HepG2 (cell line): ENCODE data around the gene TFAP2E. TPM values are rescaled to one million over a fixed set of nuclear protein-coding genes. Genes with fewer than 3 reads are reported as not detected.
A peak's percentile ranks its signal among the peaks of the same experiment; 100 is the strongest.

ENCODE experiments used
- ARNT2 ChIP-seq: sonication (generic); formaldehyde crosslinking; IDR thresholded peaks from 2 replicates; pipeline ENCODE4 v1.8.0; 2022; ENCODE audit warnings: mild to moderate bottlenecking, low read depth, missing genetic modification reagents, moderate library complexity
- CAMTA2 ChIP-seq: sonication (generic); formaldehyde crosslinking; IDR thresholded peaks from 2 replicates; pipeline ENCODE4 v1.4.0; 2020; ENCODE audit warnings: mild to moderate bottlenecking, missing genetic modification reagents, borderline replicate concordance
- CHCHD3 ChIP-seq: sonication (generic); formaldehyde crosslinking; IDR thresholded peaks from 2 replicates; pipeline ENCODE4 v1.8.0; 2022; ENCODE audit warnings: mild to moderate bottlenecking, missing genetic modification reagents, moderate library complexity
- ERF ChIP-seq: IDR thresholded peaks from 2 replicates; pipeline ENCODE4 v1.6.1; 2018; ENCODE audit warnings: missing biosample characterization, missing genetic modification reagents
- FOXK2 ChIP-seq: fragments of 450-650 bp; IDR thresholded peaks from 2 replicates; pipeline ENCODE4 v1.6.1; 2016
- FOXM1 ChIP-seq: sonication (generic); formaldehyde crosslinking; IDR thresholded peaks from 2 replicates; pipeline ENCODE4 v1.5.0; 2020; ENCODE audit warnings: missing genetic modification reagents
- HNRNPLL ChIP-seq: fragments of 200-400 bp; formaldehyde crosslinking; IDR thresholded peaks from 2 replicates; pipeline ENCODE4 v1.6.1; 2017; ENCODE audit warnings: mild to moderate bottlenecking, low read depth, low read length; ENCODE audit not compliant: poor library complexity, severe bottlenecking
- KAT8 ChIP-seq: IDR thresholded peaks from 2 replicates; pipeline ENCODE4 v1.6.1; 2016; ENCODE audit warnings: missing genetic modification reagents, missing compliant biosample characterization
- MAFG ChIP-seq: sonication (generic); formaldehyde crosslinking; IDR thresholded peaks from 2 replicates; pipeline ENCODE4 v1.5.1; 2020; ENCODE audit warnings: mild to moderate bottlenecking, missing genetic modification reagents
- MBD4 ChIP-seq: IDR thresholded peaks from 2 replicates; pipeline ENCODE4 v1.6.1; 2012; ENCODE audit warnings: low read length, inconsistent platforms, borderline replicate concordance
- NCOR1 ChIP-seq: fragments of 200-600 bp; sonication (generic); IDR thresholded peaks from 2 replicates; pipeline ENCODE4 v1.7.0; 2017; ENCODE audit warnings: antibody characterized with exemption, low read length, borderline replicate concordance
- SNRNP70 ChIP-seq: fragments of 200-400 bp; formaldehyde crosslinking; IDR thresholded peaks from 2 replicates; pipeline ENCODE4 v1.6.1; 2017; ENCODE audit warnings: mild to moderate bottlenecking, low read depth, low read length, moderate library complexity
- TEAD3 ChIP-seq: optimal IDR thresholded peaks from 2 replicates; pipeline ENCODE3; 2016; ENCODE audit warnings: borderline replicate concordance
- TRIM24 ChIP-seq: sonication (generic); formaldehyde crosslinking; IDR thresholded peaks from 2 replicates; pipeline ENCODE4 v1.8.0; 2022; ENCODE audit warnings: mild to moderate bottlenecking, missing genetic modification reagents
- ZBTB20 ChIP-seq: sonication (generic); formaldehyde crosslinking; IDR thresholded peaks from 2 replicates; pipeline ENCODE4 v1.8.1; 2023; ENCODE audit warnings: missing genetic modification reagents, low read depth, mild to moderate bottlenecking, borderline replicate concordance
- ZNF382 ChIP-seq: sonication (generic); formaldehyde crosslinking; IDR thresholded peaks from 2 replicates; pipeline ENCODE4 v1.5.0; 2020; ENCODE audit warnings: missing genetic modification reagents, mild to moderate bottlenecking, borderline replicate concordance
- ZNF556 ChIP-seq: sonication (generic); formaldehyde crosslinking; IDR thresholded peaks from 2 replicates; pipeline ENCODE4 v1.4.0; 2020; ENCODE audit warnings: mild to moderate bottlenecking, missing genetic modification reagents, borderline replicate concordance
- ZNF713 ChIP-seq: sonication (generic); formaldehyde crosslinking; IDR thresholded peaks from 2 replicates; pipeline ENCODE4 v1.4.0; 2020; ENCODE audit warnings: mild to moderate bottlenecking, missing genetic modification reagents
- ZNF720 ChIP-seq: sonication (generic); formaldehyde crosslinking; IDR thresholded peaks from 2 replicates; pipeline ENCODE4 v1.4.0; 2020; ENCODE audit warnings: missing genetic modification reagents
- polyA plus RNA-seq, 8 experiments: library from polyadenylated mRNA; depleted of rRNA in 3 of 8; stranded (reverse) in 7 of 8; unstranded in 1 of 8; fragments of >200 nt; fragmentation: Illumina TruSeq in 4 of 8; extraction: Trizol in 4 of 8; gene quantifications; 2 replicates each; pipeline versions ENCODE4 v1.2.1 to v1.2.3, GENCODE V29; 2011 to 2016; ENCODE audit warnings: low read depth in 4 of 8, missing spikeins in 1 of 8, mixed read lengths in 1 of 8; ENCODE audit not compliant: insufficient read depth in 1 of 8
- total RNA-seq, 5 experiments: library from RNA; depleted of rRNA; stranded (reverse); fragments of >200 nt; fragmentation: Illumina TruSeq; extraction: Trizol; gene quantifications; 2 replicates each; pipeline ENCODE4 v1.2.3, GENCODE V29; 2016; ENCODE audit warnings: low read depth in 1 of 5
- TF ChIP-seq, protein P1 (sequence below): sonication (generic); formaldehyde crosslinking; IDR thresholded peaks from 2 replicates; pipeline ENCODE4 v1.5.0; 2020; ENCODE audit warnings: mild to moderate bottlenecking, low read depth, missing genetic modification reagents, borderline replicate concordance
- TF ChIP-seq, protein P2 (sequence below): sonication (generic); formaldehyde crosslinking; IDR thresholded peaks from 2 replicates; pipeline ENCODE4 v1.8.0; 2022; ENCODE audit warnings: missing genetic modification reagents, mild to moderate bottlenecking, inconsistent platforms, borderline replicate concordance
- TF ChIP-seq, protein P3 (sequence below): fragments of 450-650 bp; IDR thresholded peaks from 2 replicates; pipeline ENCODE4 v1.6.1; 2017; ENCODE audit warnings: mild to moderate bottlenecking
- TF ChIP-seq, protein P4 (sequence below): sonication (generic); formaldehyde crosslinking; conservative IDR thresholded peaks from 2 replicates; pipeline ENCODE4 v1.8.0; 2022; ENCODE audit warnings: missing genetic modification reagents

Gene TFAP2E
- total and polyA plus RNA-seq, 2 of the 13 experiments (the other 11 are each of a cell fraction or from before 2014, with no cell fraction given), result 0.31 to 0.41 TPM

DNA sequence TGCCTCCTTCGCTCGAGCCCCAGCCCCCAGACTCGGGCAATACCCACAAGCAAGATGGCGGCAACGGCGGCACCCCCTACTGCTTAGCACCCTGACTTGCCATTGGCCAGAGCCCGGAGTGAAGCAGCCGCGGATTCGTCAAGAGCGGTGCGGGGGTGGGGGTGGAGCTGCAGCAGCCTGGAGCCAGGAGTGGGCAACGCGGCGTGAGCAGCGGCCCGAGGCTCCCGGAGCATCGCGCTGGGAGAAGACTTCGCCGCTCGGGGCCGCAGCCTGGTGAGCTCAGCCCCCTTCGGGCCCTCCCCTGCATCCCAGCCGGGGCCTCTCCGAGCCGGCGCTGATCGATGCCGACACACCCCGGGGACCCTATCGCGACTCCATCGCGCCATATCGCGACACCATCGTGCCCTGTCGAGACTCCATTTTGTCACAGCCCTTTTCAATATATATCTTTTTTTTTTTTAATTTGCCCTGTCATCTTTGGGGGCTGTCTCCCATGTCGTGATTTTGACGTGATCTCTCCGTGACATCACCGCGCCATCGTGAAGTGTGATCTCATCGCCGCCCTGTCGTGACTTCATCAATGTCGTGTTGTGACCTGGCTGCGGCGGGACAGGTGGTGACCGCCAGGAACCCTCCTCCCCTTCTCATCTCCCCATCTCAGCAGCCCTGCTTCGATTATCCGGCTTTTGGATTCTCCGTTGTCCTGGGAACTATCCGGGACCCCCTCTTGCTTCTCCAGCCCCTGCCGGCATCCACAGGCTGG lies 15.3 kb upstream of the TFAP2E start, which contains the start of gene NCDN (continued):
- TF ChIP-seq SNRNP70 (no peak), CHCHD3 (CRISPR knock-in tag) (no peak), HNRNPLL (peak; percentile 14), CAMTA2 (CRISPR knock-in tag) (peak; percentile 83; the same call in 1 of the 2 replicates), ERF (CRISPR knock-in tag) (no peak), FOXK2 (no peak), ZNF556 (CRISPR knock-in tag) (peak; percentile 83; the same call in 1 of the 2 replicates), ZNF713 (no peak), ARNT2 (CRISPR knock-in tag) (no peak), NCOR1 (no peak), KAT8 (peak; percentile 87), TRIM24 (no peak), MBD4 (no peak), TEAD3 (CRISPR knock-in tag) (peak; percentile 18), ZBTB20 (CRISPR knock-in tag) (0 out of 2 replicates have a peak, but pooled peaks have one; percentile 33), MAFG (CRISPR knock-in tag) (no peak), FOXM1 (CRISPR knock-in tag) (no peak), ZNF720 (no peak), ZNF382 (CRISPR knock-in tag) (no peak)
- TF ChIP-seq, protein P1, sequence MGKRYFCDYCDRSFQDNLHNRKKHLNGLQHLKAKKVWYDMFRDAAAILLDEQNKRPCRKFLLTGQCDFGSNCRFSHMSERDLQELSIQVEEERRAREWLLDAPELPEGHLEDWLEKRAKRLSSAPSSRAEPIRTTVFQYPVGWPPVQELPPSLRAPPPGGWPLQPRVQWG (CRISPR knock-in tag), result no peak
- TF ChIP-seq, protein P2, sequence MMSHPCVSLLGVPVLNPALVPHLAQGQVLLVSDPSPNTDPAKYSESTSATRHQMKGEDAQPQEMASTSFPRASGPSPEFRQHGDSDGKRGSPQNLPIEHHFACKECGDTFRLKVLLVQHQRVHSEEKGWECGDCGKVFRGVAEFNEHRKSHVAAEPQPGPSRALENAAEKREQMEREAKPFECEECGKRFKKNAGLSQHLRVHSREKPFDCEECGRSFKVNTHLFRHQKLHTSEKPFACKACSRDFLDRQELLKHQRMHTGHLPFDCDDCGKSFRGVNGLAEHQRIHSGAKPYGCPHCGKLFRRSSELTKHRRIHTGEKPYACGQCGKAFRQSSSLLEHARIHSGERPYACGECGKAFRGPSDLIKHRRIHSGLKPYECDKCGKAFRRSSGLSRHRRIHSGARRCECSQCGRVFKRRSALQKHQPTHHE (CRISPR knock-in tag), result no peak; the same call in 1 of the 2 replicates
- TF ChIP-seq, protein P3, sequence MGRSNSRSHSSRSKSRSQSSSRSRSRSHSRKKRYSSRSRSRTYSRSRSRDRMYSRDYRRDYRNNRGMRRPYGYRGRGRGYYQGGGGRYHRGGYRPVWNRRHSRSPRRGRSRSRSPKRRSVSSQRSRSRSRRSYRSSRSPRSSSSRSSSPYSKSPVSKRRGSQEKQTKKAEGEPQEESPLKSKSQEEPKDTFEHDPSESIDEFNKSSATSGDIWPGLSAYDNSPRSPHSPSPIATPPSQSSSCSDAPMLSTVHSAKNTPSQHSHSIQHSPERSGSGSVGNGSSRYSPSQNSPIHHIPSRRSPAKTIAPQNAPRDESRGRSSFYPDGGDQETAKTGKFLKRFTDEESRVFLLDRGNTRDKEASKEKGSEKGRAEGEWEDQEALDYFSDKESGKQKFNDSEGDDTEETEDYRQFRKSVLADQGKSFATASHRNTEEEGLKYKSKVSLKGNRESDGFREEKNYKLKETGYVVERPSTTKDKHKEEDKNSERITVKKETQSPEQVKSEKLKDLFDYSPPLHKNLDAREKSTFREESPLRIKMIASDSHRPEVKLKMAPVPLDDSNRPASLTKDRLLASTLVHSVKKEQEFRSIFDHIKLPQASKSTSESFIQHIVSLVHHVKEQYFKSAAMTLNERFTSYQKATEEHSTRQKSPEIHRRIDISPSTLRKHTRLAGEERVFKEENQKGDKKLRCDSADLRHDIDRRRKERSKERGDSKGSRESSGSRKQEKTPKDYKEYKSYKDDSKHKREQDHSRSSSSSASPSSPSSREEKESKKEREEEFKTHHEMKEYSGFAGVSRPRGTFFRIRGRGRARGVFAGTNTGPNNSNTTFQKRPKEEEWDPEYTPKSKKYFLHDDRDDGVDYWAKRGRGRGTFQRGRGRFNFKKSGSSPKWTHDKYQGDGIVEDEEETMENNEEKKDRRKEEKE, result no peak
- TF ChIP-seq, protein P4, sequence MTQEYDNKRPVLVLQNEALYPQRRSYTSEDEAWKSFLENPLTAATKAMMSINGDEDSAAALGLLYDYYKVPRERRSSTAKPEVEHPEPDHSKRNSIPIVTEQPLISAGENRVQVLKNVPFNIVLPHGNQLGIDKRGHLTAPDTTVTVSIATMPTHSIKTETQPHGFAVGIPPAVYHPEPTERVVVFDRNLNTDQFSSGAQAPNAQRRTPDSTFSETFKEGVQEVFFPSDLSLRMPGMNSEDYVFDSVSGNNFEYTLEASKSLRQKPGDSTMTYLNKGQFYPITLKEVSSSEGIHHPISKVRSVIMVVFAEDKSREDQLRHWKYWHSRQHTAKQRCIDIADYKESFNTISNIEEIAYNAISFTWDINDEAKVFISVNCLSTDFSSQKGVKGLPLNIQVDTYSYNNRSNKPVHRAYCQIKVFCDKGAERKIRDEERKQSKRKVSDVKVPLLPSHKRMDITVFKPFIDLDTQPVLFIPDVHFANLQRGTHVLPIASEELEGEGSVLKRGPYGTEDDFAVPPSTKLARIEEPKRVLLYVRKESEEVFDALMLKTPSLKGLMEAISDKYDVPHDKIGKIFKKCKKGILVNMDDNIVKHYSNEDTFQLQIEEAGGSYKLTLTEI (CRISPR knock-in tag), result no peak
